Cardiac fibroblast (primary cell): Measurements from ENCODE around the gene PHLDB2.
A peak's percentile ranks its signal among the peaks of the same experiment; 100 is the strongest.

Experiments
- DNase-seq, 2 donors: peaks; one replicate each; pipeline versions ENCODE4 v3.0.0 to v3.0.0-alpha.2; 2010; ENCODE audit warnings: low read depth in 2 of 2
- H3K4me3 ChIP-seq, 2 donors: replicated peaks in 1 of 2; 1 replicate in 1 of 2; 2 replicates in 1 of 2; pipeline ENCODE4 v1.5.1; 2011; ENCODE audit warnings: low read depth in 2 of 2, low read length in 2 of 2, mild to moderate bottlenecking in 2 of 2, moderate library complexity in 1 of 2
- TF ChIP-seq, protein P1 (sequence below): IDR thresholded peaks from one replicate; pipeline ENCODE4 v1.5.1; 2011; ENCODE audit warnings: low read depth, mild to moderate bottlenecking, low read length, inconsistent platforms

The PHLDB2 gene

DNA sequence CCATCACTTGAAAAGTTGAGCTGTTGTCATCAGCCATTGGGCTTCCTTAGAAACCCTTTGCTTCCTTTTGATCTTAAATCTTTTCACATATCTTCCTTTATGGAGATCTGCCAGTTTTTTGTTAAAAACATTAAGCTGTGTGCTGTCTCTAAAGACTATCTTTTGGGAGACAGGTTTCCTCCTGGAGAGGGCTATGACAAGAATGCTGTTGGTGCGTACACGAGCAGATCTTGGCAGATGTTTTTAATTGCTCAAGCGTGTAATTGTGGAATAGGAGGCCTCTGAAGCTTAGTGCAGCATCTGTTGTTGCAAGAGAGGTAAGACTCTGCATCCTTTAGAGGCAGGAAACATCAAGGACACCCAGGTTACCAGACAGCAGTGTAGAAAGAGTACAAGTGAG is 56.8 kb downstream of the PHLDB2 start:
- peak in 1 of 2 donors; percentile 57 for DNase-seq
- TF ChIP-seq, protein P1, sequence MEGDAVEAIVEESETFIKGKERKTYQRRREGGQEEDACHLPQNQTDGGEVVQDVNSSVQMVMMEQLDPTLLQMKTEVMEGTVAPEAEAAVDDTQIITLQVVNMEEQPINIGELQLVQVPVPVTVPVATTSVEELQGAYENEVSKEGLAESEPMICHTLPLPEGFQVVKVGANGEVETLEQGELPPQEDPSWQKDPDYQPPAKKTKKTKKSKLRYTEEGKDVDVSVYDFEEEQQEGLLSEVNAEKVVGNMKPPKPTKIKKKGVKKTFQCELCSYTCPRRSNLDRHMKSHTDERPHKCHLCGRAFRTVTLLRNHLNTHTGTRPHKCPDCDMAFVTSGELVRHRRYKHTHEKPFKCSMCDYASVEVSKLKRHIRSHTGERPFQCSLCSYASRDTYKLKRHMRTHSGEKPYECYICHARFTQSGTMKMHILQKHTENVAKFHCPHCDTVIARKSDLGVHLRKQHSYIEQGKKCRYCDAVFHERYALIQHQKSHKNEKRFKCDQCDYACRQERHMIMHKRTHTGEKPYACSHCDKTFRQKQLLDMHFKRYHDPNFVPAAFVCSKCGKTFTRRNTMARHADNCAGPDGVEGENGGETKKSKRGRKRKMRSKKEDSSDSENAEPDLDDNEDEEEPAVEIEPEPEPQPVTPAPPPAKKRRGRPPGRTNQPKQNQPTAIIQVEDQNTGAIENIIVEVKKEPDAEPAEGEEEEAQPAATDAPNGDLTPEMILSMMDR = no peak
- no peak overlapping the region for H3K4me3 ChIP-seq

DNA sequence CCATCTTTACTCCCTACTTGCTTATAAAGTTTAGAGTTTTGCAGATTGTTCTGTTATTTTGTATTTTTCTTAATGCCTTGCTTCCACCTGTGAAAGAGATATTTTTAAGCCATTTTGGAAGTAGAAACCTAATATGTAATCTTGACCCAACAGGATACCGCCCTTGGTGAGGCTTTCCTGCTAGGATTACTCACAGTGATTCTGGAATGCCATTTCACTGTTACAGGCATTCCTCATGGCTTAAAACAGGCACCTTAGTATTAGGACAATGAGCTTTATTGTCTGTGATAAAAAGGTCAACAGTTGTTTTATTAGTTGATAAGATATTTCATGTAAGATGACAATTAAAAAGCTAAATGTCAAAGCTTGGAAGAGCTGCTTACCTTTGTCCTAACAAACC is 58.2 kb downstream of the PHLDB2 start:
- TF ChIP-seq, protein P1 = no peak
- peak; percentile 36 to 58 for DNase-seq
- H3K4me3 ChIP-seq = no peak overlapping the region

DNA sequence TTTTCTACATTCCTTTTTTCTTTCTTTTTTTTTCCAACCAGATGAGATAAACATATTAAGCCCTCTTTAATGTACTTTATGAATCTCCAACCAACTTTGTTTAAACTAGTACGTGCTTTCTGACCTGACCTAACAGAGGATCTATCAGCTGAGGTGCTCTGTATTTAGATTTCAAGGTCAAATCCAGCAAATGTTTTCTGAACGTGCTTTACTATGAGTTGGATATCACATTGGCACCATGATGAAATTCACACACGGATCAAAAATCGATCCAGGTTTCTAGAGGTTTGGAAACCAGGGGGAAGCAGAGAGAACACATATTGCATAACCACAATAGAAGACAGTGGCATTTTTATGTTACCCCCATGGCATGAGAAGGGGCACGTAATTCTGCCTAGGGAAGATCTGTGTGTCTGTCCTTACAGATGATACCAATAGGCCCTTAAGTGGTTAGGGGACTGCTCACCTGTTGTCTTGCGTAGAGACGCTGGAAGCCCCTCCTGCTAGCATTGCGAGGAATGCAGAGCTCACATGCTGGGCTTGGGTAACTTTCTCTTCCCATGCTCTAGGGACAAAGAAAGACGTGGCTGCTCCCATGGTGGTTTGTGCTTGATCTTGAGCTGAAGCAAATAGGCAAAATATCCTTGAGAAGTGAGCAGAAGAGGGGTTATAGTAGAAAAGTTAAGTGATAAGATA is 60.5 kb downstream of the PHLDB2 start:
- H3K4me3 ChIP-seq = no peak overlapping the region
- TF ChIP-seq, protein P1 = no peak
- DNase-seq = no peak

DNA sequence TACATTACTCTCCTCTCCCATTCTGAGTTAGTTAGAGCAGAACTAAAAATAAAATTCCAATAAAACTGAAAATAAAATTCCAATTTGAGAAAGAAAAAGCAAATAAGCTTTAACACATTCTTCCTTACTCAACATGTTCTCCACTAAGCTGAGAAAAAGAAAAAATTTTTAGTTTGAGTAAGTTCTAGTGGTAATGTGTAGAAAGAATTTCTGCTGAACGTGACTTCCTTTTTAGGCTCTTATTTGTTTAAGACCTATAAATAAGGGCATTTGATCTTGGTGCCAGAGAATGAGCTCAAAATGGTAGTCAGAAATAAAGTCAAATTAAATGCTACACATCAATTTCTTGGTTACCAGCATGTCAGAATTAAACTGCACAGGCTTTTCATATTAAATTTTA is 62.1 kb downstream of the PHLDB2 start:
- no peak for DNase-seq
- TF ChIP-seq, protein P1 = no peak
- no peak overlapping the region for H3K4me3 ChIP-seq

DNA sequence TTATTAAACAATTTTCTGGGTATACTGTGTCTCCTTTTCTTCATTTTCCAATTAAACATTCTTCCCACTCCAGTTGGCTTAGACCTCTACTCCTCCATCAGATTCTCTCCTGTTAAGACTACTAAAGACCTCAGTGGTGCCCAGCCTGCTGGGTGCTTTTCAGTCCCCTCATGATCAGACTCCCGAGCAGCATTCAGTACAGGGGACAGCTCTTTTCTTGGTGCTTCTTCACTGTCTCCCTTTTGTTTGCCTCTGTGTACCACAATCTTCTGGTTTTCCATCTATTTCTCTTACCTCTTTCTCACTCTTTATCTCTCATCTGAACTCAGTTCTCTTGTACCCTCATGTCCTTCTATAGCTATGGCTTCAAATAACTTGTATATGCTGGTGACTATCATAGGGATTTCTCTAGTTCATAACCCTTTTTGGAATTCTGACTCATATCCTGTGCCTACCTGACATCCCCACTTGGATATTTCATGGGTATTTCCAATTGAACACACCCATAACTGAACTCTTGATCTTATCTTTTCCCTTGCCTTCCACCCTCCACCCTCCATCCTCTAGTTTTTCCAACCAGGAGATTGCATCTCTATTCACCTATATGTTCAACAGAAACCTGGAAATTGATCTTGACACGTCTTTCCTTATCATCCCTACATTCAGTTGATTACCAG is 64.2 kb downstream of the PHLDB2 start:
- TF ChIP-seq, protein P1 = no peak
- DNase-seq = peak in 1 of 2 donors; percentile 42

DNA sequence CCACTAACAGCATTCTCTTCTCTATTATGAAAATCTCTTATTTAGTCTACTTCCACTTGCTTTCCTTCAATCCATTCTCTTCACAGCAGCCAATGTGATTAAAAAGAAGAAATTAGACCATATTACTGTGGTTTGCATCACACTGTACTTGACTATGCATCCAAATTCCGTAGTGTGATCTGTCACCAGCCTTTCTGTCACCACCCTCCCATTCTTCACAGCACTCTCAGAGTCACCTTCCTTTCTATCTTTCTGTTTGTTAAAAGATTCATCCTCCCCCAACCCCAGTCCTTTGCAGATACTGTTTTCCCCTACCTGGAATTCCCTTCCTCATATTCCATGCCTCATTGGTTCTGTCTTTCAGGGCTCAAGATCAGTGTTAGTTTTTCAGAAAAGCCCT is 64.7 kb downstream of the PHLDB2 start:
- no peak for DNase-seq
- H3K4me3 ChIP-seq = no peak overlapping the region
- TF ChIP-seq, protein P1 = no peak

More for the DNA sequence above, 64.2 kb downstream of the PHLDB2 start:
- H3K4me3 ChIP-seq = no peak overlapping the region

DNA sequence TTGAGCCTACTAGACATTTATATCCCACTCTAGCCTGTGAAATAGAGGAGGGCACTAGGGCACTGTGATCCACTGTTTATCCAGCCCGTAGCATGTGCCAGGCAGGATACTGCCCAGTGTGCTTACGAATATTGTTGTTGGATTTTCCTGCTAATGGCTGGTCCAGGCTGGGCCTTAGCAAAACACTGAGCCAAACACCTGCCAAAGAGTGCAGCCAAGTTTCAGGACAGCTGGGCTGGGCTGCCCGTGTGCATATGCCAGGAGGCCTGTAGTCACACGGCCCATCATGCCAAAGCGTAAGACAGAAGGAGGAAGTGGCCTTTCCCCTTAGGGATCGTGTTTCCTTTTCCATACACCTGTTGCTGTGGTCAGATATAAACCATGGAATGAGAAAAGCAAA is 65.2 kb downstream of the PHLDB2 start:
- DNase-seq = peak in 1 of 2 donors; percentile 34
- TF ChIP-seq, protein P1 = no peak
- no peak overlapping the region for H3K4me3 ChIP-seq
